Neural cell (in vitro differentiated cells): ENCODE measurements around the gene OGA. TPM values are rescaled to one million over a fixed set of nuclear protein-coding genes. Genes with fewer than 3 reads are reported as not detected.
A peak's percentile ranks its signal among the peaks of the same experiment; 100 is the strongest.

Source experiments
- H2AFZ ChIP-seq: fragments of 200-600, 300-800 bp; sonication (generic), shearing (Covaris generic); 2 replicates; pipeline ENCODE4 v1.6.0; 2014; ENCODE audit warnings: low read depth, mild to moderate bottlenecking, antibody characterized with exemption, low read length, moderate library complexity
- H3F3A ChIP-seq: fragments of 200-600 bp; shearing (Covaris generic); 2 replicates; pipeline ENCODE4 v1.6.1; 2016; ENCODE audit warnings: mild to moderate bottlenecking, moderate library complexity, mixed read lengths, antibody characterized with exemption, low read length; ENCODE audit not compliant: insufficient read depth, poor library complexity, severe bottlenecking
- H3K27ac ChIP-seq: fragments of 200-600, 300-800 bp; sonication (generic), shearing (Covaris generic); 2 replicates; pipeline ENCODE4 v1.5.1; 2014; ENCODE audit warnings: mild to moderate bottlenecking, low read length, moderate library complexity
- H3K27me3 ChIP-seq: fragments of 300-800, 200-600 bp; sonication (generic), shearing (Covaris generic); 2 replicates; pipeline ENCODE4 v1.6.0; 2014; ENCODE audit warnings: mild to moderate bottlenecking, low read depth, low read length, moderate library complexity; ENCODE audit not compliant: insufficient read depth
- H3K36me3 ChIP-seq: fragments of 300-800, 200-600 bp; sonication (generic), shearing (Covaris generic); 2 replicates; pipeline ENCODE4 v1.5.1; 2014; ENCODE audit warnings: mild to moderate bottlenecking, antibody characterized with exemption, low read length, moderate library complexity; ENCODE audit not compliant: insufficient read depth
- H3K4me2 ChIP-seq: fragments of 300-800, 200-600 bp; sonication (generic), shearing (Covaris generic); 2 replicates; pipeline ENCODE4 v1.6.0; 2014; ENCODE audit warnings: mild to moderate bottlenecking, low read length
- H3K4me3 ChIP-seq: fragments of 300-800, 200-600 bp; sonication (generic), shearing (Covaris generic); 2 replicates; pipeline ENCODE4 v1.5.1; 2014; ENCODE audit warnings: mild to moderate bottlenecking, low read length, moderate library complexity
- H3K79me2 ChIP-seq: fragments of 200-600 bp; shearing (Covaris generic); replicated peaks from 2 replicates; pipeline ENCODE4 v1.6.0; 2014; ENCODE audit warnings: mild to moderate bottlenecking, low read length, moderate library complexity; ENCODE audit not compliant: insufficient read depth
- H3K9ac ChIP-seq: fragments of 300-800, 200-600 bp; sonication (generic), shearing (Covaris generic); 2 replicates; pipeline ENCODE4 v1.6.1; 2016; ENCODE audit warnings: mild to moderate bottlenecking, low read length, mixed read lengths
- H3K9me2 ChIP-seq: fragments of 200-600 bp; shearing (Covaris generic); 2 replicates; pipeline ENCODE4 v1.6.1; 2016; ENCODE audit warnings: mild to moderate bottlenecking, low read length, mixed read lengths; ENCODE audit not compliant: insufficient read depth
- H3K9me3 ChIP-seq: fragments of 200-600, 300-800 bp; sonication (generic), shearing (Covaris generic); 2 replicates; pipeline ENCODE4 v1.6.1; 2016; ENCODE audit warnings: mild to moderate bottlenecking, mixed run types, low read length, moderate library complexity, mixed read lengths
- H4K20me1 ChIP-seq: fragments of 200-600 bp; shearing (Covaris generic); 2 replicates; pipeline ENCODE4 v1.6.1; 2016; ENCODE audit warnings: mild to moderate bottlenecking, mixed run types; ENCODE audit not compliant: insufficient read depth
- CTCF ChIP-seq: fragments of 450-650 bp; IDR thresholded peaks from 2 replicates; pipeline ENCODE4 v1.5.1; 2014; ENCODE audit warnings: antibody characterized with exemption, mild to moderate bottlenecking, moderate library complexity; ENCODE audit not compliant: poor library complexity, severe bottlenecking
- EP300 ChIP-seq: fragments of 450-650 bp; conservative IDR thresholded peaks from 2 replicates; pipeline ENCODE4 v1.6.1; 2014; ENCODE audit warnings: antibody characterized with exemption, mild to moderate bottlenecking, moderate library complexity; ENCODE audit not compliant: poor library complexity, severe bottlenecking
- EZH2 ChIP-seq: fragments of 200-600, 300-800 bp; shearing (Covaris generic), sonication (generic); IDR thresholded peaks from 2 replicates; pipeline ENCODE4 v1.6.1; 2014; ENCODE audit warnings: antibody characterized with exemption, low read length, borderline replicate concordance, mild to moderate bottlenecking; ENCODE audit not compliant: insufficient read depth, poor library complexity, severe bottlenecking
- MXI1 ChIP-seq: fragments of 450-650 bp; conservative IDR thresholded peaks from 2 replicates; pipeline ENCODE4 v1.6.1; 2014; ENCODE audit warnings: antibody characterized with exemption, mild to moderate bottlenecking; ENCODE audit not compliant: poor library complexity, severe bottlenecking
- POLR2AphosphoS5 ChIP-seq: IDR thresholded peaks from 2 replicates; pipeline ENCODE4 v1.6.1; 2012
- RAD21 ChIP-seq: fragments of 450-650 bp; conservative IDR thresholded peaks from 2 replicates; pipeline ENCODE4 v1.6.1; 2014; ENCODE audit warnings: antibody characterized with exemption, mild to moderate bottlenecking, moderate library complexity
- SMC3 ChIP-seq: fragments of 450-650 bp; conservative IDR thresholded peaks from 2 replicates; pipeline ENCODE4 v1.6.1; 2014; ENCODE audit warnings: antibody characterized with exemption, mild to moderate bottlenecking, moderate library complexity; ENCODE audit not compliant: poor library complexity
- TAF1 ChIP-seq: IDR thresholded peaks from 2 replicates; pipeline ENCODE4 v1.6.1; 2012; ENCODE audit warnings: low read depth
- polyA plus RNA-seq: library from polyadenylated mRNA; depleted of rRNA; stranded (reverse); fragments of >200 nt; gene quantifications from 2 replicates; pipeline ENCODE4 v1.2.3, GENCODE V29; 2014
- TF ChIP-seq, protein P1 (sequence below): IDR thresholded peaks from 2 replicates; pipeline ENCODE4 v1.6.1; 2012; ENCODE audit warnings: borderline replicate concordance

The OGA gene
- polyA plus RNA-seq, 1 donor from 2014 or later = 357 TPM

- peak overlapping the region; percentile 12 for H3K9ac ChIP-seq
- peaks cover 5% of the 10 kb centered on the region for H3F3A ChIP-seq
- peaks cover under 1% of the 10 kb centered on the region for H4K20me1 ChIP-seq
- H3K79me2 ChIP-seq = no peaks in the 10 kb centered on the region
- peak overlapping the region; percentile 50 for H3K4me3 ChIP-seq
- H3K4me2 ChIP-seq = no peak overlapping the region
- TF ChIP-seq EZH2 (peak; percentile 55), RAD21 (no peak)
- no peak overlapping the region for H3K27ac ChIP-seq
- no peak overlapping the region for H2AFZ ChIP-seq
- H3K9me2 ChIP-seq = no peaks in the 10 kb centered on the region
- H3K36me3 ChIP-seq = no peaks in the 10 kb centered on the region
- H3K27me3 ChIP-seq = peaks cover 59% of the 10 kb centered on the region
- no peaks in the 10 kb centered on the region for H3K9me3 ChIP-seq
These were observed 39.3 kb downstream of the OGA start for GRCh38 chr10:101778781-101779543.

DNA sequence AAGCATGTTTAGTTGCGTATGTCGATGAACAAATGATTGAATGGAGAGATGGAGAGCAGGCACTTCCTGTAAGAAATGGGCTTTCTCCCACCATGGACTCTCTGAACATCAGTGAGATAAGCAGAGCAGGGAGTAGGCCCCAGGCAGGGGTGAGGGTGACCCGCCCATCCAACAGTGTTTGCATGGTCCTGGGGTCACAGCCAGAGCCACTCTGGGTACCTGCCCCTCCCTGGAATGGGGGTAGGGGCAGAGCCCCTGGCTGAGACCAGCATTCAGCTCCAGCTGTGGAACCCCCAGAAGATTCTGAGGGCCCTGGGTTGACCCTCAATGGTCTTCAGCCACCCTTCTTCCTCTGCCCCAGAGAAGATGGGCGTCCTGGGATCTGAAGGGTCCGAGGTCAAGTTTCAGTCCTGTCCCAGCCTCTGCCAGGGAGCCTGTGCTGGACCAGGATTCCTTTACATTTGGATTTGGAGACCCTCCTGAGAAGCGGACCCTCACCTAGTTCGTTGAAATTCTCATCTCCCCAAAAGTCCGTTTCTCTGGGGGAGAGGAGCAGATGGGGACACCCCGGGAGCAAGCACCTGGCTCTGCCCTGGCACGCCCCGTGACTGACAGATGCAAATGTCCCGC is 40.0 kb downstream of the OGA start:
- H3K4me2 ChIP-seq = no peak overlapping the region
- no peaks in the 10 kb centered on the region for H3K9me2 ChIP-seq
- H3K9me3 ChIP-seq = no peaks in the 10 kb centered on the region
- no peaks in the 10 kb centered on the region for H3K79me2 ChIP-seq
- no peak overlapping the region for H2AFZ ChIP-seq
- H4K20me1 ChIP-seq = no peaks in the 10 kb centered on the region
- peak overlapping the region; percentile 12 for H3K9ac ChIP-seq
- H3K27me3 ChIP-seq = peaks cover 66% of the 10 kb centered on the region
- no peaks in the 10 kb centered on the region for H3F3A ChIP-seq
- H3K4me3 ChIP-seq = peak overlapping the region; percentile 50
- H3K27ac ChIP-seq = no peak overlapping the region
- no peaks in the 10 kb centered on the region for H3K36me3 ChIP-seq
- TF ChIP-seq CTCF (no peak), EP300 (no peak), MXI1 (no peak), SMC3 (no peak), TAF1 (no peak), RAD21 (no peak), EZH2 (no peak), POLR2AphosphoS5 (no peak)
- TF ChIP-seq, protein P1, sequence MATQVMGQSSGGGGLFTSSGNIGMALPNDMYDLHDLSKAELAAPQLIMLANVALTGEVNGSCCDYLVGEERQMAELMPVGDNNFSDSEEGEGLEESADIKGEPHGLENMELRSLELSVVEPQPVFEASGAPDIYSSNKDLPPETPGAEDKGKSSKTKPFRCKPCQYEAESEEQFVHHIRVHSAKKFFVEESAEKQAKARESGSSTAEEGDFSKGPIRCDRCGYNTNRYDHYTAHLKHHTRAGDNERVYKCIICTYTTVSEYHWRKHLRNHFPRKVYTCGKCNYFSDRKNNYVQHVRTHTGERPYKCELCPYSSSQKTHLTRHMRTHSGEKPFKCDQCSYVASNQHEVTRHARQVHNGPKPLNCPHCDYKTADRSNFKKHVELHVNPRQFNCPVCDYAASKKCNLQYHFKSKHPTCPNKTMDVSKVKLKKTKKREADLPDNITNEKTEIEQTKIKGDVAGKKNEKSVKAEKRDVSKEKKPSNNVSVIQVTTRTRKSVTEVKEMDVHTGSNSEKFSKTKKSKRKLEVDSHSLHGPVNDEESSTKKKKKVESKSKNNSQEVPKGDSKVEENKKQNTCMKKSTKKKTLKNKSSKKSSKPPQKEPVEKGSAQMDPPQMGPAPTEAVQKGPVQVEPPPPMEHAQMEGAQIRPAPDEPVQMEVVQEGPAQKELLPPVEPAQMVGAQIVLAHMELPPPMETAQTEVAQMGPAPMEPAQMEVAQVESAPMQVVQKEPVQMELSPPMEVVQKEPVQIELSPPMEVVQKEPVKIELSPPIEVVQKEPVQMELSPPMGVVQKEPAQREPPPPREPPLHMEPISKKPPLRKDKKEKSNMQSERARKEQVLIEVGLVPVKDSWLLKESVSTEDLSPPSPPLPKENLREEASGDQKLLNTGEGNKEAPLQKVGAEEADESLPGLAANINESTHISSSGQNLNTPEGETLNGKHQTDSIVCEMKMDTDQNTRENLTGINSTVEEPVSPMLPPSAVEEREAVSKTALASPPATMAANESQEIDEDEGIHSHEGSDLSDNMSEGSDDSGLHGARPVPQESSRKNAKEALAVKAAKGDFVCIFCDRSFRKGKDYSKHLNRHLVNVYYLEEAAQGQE = no peak
